Measurements from ENCODE around the gene HAUS6.
"Not testable (repeated sequence)": the region's sequence is repeated elsewhere in the genome, so short reads cannot be mapped to it uniquely, and the experiment has no call there.

The HAUS6 gene

DNA sequence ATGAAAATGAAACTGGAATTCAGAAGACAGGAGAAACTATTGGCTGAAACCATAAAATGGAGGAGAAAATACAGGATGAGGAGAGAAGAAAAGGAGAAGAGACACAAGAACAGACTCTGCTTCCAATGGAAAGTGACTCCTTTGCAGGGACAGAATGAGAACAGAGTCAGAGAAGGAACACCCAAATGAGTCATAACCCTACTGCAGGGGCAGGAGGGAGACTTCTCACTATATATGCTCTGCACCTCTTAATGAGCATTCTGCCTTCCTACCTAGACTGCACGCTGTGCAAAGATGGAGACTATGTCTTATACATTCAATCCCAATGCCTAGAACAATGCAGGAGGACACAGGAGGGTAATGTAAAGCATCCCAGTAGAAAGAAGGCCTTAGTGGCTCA, 71.8 kb downstream of the HAUS6 start:
- Mint-ChIP-seq H3K9me3 (no peaks in the 10 kb centered on the region), H3K4me1 (ENCODE audit: low read depth) (peaks cover 12% of the 10 kb centered on the region), H3K27me3 (ENCODE audit: low read depth) (peaks cover 15% of the 10 kb centered on the region), H3K27ac (no peak overlapping the region), H3K36me3 (ENCODE audit: low read depth) (no peaks in the 10 kb centered on the region), H3K4me3 (no peak overlapping the region)

DNA sequence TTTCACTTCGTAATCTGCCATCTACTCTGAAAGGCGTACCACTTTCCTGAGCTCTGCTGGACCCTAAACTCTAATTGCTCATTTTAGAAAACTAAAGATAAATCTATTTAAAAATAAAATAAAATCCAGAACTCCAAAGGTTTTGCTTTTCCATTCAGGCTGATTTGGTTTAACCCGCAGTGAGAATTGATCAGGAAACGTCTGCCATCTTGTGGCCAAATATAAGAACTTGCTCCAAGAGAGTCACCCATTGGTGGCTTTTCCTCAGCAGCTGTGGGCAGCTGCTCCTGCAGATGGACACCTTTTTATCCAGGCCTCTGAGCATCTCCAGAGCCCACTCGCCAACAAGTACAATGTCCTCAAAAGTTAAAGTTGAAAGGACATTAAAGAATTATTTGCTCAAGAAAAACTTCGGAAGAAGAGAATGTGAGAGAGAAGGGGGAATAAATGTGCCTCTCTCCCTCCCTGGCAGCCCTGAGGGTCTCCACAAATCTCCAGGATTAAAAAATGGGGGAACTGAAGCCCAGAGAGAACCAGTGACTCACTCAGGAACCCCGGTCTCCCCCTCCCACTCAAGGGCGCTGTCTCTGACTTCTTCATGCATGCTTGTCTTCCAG, 73.8 kb downstream of the HAUS6 start:
- Mint-ChIP-seq H3K4me3 (no peak overlapping the region), H3K27ac (no peak overlapping the region)

GRCh38 chr9:19027825-19028224, 74.9 kb downstream of the HAUS6 start:
- H3K27ac Mint-ChIP-seq = no peak overlapping the region

More for the DNA sequence above, 73.8 kb downstream of the HAUS6 start:
- Mint-ChIP-seq H3K36me3 (ENCODE audit: low read depth) (no peaks in the 10 kb centered on the region), H3K9me3 (no peaks in the 10 kb centered on the region), H3K4me1 (ENCODE audit: low read depth) (peaks cover 12% of the 10 kb centered on the region), H3K27me3 (ENCODE audit: low read depth) (peaks cover 7% of the 10 kb centered on the region)

GRCh38 chr9:19026375-19026774, 76.3 kb downstream of the HAUS6 start:
- Mint-ChIP-seq H3K9me3 (no peaks in the 10 kb centered on the region), H3K27ac (no peak overlapping the region), H3K4me3 (no peak overlapping the region), H3K27me3 (ENCODE audit: low read depth) (peaks cover 14% of the 10 kb centered on the region), H3K4me1 (ENCODE audit: low read depth) (peaks cover 12% of the 10 kb centered on the region), H3K36me3 (ENCODE audit: low read depth) (no peaks in the 10 kb centered on the region)

More at GRCh38 chr9:19027825-19028224, 74.9 kb downstream of the HAUS6 start:
- Mint-ChIP-seq H3K9me3 (no peaks in the 10 kb centered on the region), H3K4me1 (ENCODE audit: low read depth) (peaks cover 12% of the 10 kb centered on the region), H3K36me3 (ENCODE audit: low read depth) (no peaks in the 10 kb centered on the region), H3K4me3 (no peak overlapping the region), H3K27me3 (ENCODE audit: low read depth) (peaks cover 14% of the 10 kb centered on the region)

DNA sequence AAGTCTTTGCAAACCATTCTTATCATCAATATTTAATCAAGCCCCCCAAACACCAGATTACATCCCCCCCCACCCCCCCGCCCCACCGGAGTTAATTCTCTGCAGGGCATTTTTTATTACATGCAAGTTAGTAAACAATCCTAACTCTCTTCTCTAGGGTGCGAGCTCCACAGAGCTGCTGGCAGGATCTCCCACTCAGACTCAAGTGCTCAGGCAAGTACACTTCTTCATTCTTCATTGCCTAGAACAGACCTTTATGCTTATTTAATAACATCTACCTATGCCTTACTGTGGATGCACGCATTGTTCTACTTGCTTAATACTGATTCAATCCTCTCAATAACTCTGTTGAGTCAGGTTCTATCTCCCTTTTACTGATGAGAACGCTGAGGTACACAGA, 79.6 kb downstream of the HAUS6 start:
- H3K4me1 Mint-ChIP-seq (ENCODE audit: low read depth) = peaks cover 6% of the 10 kb centered on the region
- peaks cover 8% of the 10 kb centered on the region for H3K27me3 Mint-ChIP-seq (ENCODE audit: low read depth)
- no peaks in the 10 kb centered on the region for H3K9me3 Mint-ChIP-seq
- no peak overlapping the region for H3K4me3 Mint-ChIP-seq
- no peaks in the 10 kb centered on the region for H3K36me3 Mint-ChIP-seq (ENCODE audit: low read depth)
- H3K27ac Mint-ChIP-seq = no peak overlapping the region

- Mint-ChIP-seq H3K36me3 (ENCODE audit: low read depth) (no peaks in the 10 kb centered on the region), H3K27me3 (ENCODE audit: low read depth) (peaks cover 8% of the 10 kb centered on the region), H3K4me1 (ENCODE audit: low read depth) (peaks cover 6% of the 10 kb centered on the region), H3K27ac (no peak overlapping the region), H3K4me3 (no peak overlapping the region), H3K9me3 (no peaks in the 10 kb centered on the region)
Observed at GRCh38 chr9:19022206-19022605, 80.5 kb downstream of the HAUS6 start.

DNA sequence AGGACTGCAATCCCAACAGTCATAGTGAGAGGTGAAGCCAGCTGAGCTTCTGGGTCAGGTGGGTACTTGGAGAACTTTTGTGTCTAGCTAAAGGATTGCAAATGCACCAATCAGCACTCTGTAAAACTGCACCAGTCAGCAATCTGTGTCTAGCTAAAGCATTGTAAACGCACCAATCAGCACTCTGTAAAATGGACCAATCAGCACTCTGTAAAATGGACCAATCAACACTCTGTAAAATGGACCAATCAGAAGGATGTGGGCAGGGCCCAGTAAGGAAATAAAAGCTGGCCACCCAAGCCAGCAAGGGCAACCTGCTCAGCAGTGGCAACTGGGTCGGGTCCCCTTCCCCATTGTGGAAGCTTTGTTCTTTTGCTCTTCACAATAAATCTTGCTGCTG, 81.1 kb downstream of the HAUS6 start:
- H3K27me3 Mint-ChIP-seq (ENCODE audit: low read depth); H3K4me3 Mint-ChIP-seq; H3K27ac Mint-ChIP-seq; H3K9me3 Mint-ChIP-seq; H3K36me3 Mint-ChIP-seq (ENCODE audit: low read depth); H3K4me1 Mint-ChIP-seq (ENCODE audit: low read depth): not testable (repeated sequence)

- Mint-ChIP-seq H3K27ac (no peak overlapping the region), H3K9me3 (no peaks in the 10 kb centered on the region)
Observed at GRCh38 chr9:19020886-19021455, 81.7 kb downstream of the HAUS6 start.

DNA sequence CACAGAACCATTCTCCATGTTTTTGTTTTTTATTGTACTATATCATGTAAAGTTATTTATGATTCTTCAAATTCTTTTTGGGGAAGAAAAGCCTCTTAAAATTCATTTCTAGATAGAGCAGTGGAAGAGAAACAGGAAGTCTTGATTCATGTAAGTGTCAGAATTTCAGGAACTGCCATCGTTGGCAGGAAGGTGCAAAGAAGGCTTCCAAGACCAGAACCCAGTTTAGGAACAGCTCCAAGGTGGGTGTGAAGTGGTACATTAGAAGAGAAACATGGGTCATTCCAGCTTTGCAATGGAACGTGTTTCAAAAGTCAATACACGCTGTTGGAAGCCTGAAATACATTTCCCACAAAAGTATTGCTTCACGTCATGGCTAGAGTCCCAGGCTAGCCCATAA, 84.5 kb downstream of the HAUS6 start:
- no peak overlapping the region for H3K4me3 Mint-ChIP-seq
- no peaks in the 10 kb centered on the region for H3K9me3 Mint-ChIP-seq
- no peaks in the 10 kb centered on the region for H3K36me3 Mint-ChIP-seq (ENCODE audit: low read depth)
- H3K27ac Mint-ChIP-seq = no peak overlapping the region
- H3K4me1 Mint-ChIP-seq (ENCODE audit: low read depth) = no peaks in the 10 kb centered on the region
- H3K27me3 Mint-ChIP-seq (ENCODE audit: low read depth) = peaks cover 2% of the 10 kb centered on the region

More at GRCh38 chr9:19020886-19021455, 81.7 kb downstream of the HAUS6 start:
- H3K4me1 Mint-ChIP-seq (ENCODE audit: low read depth) = no peaks in the 10 kb centered on the region
- H3K36me3 Mint-ChIP-seq (ENCODE audit: low read depth) = no peaks in the 10 kb centered on the region
- H3K27me3 Mint-ChIP-seq (ENCODE audit: low read depth) = peaks cover 8% of the 10 kb centered on the region
- H3K4me3 Mint-ChIP-seq = no peak overlapping the region

DNA sequence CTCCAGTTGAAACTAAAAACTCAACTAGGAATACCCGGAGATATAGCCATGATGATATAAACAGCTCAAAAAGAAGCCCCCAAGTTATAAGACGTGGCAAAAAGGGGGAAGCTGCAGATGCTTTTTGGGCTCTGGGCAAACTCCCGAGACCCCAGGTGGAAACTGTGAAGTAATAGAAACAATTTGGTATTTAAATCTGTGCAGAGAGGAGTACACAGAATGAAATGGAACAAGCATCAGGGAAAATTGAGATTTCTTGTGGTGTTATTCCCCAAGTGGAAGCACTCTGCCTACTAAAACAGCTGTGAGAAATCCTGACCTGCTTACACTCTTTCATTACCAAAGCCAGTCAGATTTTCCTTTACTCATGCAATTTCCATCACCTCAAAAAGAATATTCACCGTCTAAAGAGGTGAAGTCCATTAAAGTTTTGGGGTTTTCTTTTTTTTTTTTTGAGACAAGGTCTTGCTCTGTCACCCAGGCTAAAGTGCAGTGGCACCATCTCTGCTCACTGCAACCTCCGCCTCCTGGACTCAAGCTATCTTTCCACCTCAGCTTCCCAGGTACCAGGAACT, 93.2 kb downstream of the HAUS6 start:
- H3K27me3 Mint-ChIP-seq (ENCODE audit: low read depth) = no peaks in the 10 kb centered on the region
- H3K4me1 Mint-ChIP-seq (ENCODE audit: low read depth) = no peaks in the 10 kb centered on the region

More for the DNA sequence above, 93.2 kb downstream of the HAUS6 start:
- no peak overlapping the region for H3K4me3 Mint-ChIP-seq
- no peaks in the 10 kb centered on the region for H3K9me3 Mint-ChIP-seq
- H3K27ac Mint-ChIP-seq = no peak overlapping the region
- no peaks in the 10 kb centered on the region for H3K36me3 Mint-ChIP-seq (ENCODE audit: low read depth)
